HG02798 (cell line): ENCODE results near the gene IMMP2L.

ENCODE experiments used
- ATAC-seq: cut with Tn5 transposase; IDR thresholded peaks from one replicate; pipeline ENCODE4 v1.9.1; 2021; ENCODE audit warnings: mild to moderate bottlenecking; ENCODE audit not compliant: unreplicated experiment, poor library complexity

Gene IMMP2L

DNA sequence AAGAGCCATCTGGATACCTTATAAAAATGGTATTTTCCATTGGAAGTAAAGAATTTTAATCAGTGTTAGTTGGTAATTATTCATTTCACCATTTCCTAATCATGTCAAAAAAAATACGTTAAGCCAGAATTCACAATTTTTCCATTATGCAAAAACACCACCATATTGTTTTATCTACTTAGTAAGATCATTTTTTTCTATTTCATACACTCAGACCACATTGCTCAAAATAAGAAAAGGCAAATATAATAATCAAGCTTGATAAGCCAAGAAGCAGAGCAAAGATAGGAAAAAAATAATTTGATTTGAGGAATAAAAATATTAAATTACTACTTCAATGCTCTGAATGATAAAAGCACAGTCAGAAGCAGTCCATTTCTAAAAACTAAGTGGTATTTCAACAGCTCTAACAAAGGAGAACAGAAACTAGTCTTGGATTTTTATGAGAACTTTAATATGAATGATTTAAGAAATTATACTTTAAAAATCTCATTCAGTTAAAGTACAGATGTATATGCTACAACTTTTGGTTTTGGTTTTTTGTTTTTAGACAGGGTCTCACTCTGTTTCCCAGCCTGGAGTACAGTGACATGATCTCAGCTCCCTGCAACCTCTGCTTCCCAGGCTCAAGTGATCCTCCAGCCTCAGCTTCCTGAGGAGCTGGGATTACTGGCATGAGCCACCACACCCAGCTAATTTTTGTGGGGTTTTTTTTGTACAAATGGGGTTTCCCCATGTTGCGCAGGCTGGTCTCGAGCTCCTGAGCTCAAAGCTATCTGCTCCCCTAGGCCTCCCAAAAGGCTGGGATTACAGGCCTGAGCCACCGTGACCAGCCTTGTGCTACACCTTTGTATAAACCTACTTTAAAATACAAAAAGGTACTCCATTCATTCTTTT is 424.7 kb downstream of the IMMP2L start:
- ATAC-seq, result peak; percentile 77

DNA sequence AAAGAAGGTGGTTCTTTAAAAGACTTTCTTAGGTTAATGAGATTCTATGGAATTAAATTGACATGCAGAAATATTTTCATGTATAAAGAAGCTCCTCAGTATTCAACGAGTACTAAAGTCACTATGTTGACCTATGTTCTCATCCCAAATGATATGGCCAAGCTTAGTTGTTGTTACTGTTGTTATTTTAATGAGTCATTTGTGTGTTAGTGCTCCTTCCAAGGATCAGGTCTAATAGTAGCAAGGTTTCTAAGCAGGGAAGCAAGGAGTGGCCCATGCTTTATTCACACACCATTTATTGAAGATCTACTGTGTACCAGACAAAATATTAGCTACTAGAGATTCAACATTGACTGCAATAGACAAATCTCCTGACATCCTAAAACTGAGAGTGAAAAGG is 429.5 kb downstream of the IMMP2L start:
- no peak for ATAC-seq

DNA sequence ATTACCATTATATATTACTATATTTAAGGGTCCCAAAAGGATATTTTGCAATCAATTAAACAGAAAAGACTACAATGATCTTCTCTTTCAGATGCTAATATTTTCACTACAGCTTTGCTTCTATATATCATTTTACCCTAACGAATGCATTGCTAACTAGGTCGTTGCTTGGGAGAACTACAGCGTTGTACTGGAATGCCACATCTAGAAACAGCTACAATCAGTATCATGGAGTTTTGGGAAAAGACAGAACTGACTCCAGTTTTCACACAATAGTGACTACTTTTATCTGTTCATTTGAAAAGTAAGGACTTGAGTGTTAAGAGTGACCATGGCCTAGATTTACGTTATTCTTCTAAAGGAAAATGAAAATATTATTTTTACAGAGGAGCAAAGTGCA is 432.9 kb downstream of the IMMP2L start:
- no peak for ATAC-seq

DNA sequence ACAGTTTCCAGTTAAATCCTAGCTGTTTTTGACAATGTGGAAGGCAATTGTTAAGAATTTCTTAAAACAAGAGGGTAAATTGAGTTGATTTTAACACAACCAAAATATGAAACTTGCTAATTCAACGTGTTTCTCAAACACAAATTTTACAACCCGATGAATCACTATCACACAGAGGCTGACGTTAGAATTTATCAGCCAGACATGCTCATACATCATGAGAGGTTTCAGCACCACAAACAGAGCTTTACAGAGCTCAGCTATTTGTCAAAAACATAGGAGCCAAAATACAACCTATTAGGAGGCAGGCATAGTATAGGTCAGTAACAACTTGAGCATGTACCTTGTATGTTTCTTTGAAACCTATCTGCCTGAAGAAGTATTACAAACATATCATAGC is 435.3 kb downstream of the IMMP2L start:
- no peak for ATAC-seq

DNA sequence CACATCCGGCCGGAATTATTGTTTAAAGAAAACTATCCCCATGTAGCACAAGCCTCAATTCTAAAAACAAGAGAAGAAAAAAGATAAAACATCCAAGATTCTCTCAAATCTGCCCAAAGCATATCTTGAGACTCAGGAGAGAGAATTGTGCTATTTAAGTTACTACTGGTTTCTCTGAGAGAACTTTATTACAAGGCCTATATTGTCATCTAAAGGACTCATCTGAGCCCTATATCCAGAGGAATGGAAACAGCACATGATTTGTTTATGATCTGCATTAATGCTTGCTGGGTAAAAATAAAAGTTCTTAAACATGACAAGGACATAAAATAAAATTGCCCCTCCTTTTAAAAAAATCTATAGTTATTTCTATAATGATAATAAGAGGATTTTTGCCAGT is 446.3 kb downstream of the IMMP2L start:
- no peak for ATAC-seq

DNA sequence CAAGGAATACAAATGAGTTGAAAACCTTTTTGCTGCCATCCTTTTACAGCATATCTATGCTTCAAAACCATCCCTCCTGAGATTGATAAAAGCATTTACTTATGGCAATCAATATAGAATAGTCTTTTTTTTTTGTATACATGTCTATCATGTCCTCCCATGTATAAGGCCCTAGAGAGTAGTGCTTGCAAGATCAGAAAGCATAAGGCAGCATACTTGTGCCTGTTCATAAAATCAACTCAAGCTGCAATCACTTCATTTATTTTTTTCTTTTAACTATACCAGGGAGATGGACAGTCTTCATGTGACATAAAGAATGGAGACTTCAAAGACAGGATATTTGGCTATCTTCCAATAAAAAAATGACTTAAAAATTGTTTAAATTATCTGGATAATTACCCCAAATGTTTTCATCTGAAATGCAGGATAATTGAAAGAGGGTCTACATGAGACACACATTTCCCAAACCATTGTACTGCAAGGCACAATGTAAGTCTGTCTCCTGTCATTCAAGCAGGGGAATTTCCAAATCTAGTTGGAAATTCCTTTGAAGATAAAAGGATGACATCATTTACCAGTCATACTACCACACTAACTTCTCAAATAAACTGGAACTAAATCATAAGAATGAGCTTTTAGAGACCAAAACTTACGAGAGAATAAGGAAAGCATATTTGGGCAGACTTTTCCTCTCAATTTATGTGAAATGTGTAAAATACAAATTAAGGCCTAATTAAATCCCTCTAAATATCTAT is 448.9 kb downstream of the IMMP2L start:
- peak; percentile 69 for ATAC-seq

DNA sequence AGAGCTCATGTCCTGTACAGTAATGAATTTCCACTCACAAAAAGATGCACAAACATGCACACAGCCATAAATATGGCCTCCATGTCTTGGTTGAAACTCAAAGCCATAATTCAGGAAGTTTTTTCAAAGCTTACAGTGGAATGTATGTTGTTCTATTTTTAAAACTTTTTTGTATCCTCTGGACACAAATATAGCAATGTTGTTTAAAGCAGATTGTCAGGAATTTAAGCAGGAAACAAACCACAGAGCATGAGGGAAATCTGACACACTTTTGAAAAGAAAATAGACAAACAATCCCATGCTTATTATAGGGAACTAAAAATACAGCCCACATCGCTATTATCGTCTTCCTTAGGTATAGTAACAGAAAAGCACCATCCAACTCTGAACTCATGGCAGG is 449.9 kb downstream of the IMMP2L start:
- no peak for ATAC-seq

DNA sequence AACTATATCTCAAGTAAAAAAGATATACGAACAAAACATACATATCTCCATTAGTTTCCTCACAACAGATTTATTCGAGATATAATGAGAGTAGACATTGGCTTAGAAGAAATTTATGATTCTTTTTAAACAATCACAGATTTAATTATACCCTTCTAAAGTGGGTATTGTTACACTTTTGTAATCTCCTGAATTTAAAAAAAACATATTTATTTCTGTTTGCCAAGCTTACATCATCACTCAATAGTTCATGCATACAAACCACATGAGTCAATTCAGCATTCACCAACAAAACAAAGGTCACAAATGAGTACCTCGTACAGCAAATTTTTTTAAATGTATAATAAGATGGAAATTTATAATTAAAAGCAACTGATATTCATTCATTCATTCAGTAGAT is 453.8 kb downstream of the IMMP2L start:
- no peak for ATAC-seq

DNA sequence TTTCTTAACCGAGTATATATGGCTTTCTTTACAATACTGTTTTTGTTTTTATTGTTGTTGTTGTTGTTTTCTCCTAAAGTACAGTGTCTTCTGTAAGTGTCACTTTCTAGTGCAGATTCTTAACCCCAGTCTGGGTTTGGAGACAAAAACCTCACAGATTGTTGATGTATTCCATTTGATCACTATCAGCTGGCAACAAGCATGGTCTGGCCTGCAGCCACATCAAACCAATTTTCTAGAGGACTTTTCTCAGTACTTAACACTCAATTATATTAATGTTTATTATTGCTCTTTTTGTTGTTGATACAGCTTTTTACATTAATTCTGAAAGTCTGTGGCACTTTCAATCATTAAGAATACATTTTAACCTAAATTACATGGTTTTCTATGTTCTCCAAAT is 454.3 kb downstream of the IMMP2L start:
- ATAC-seq, result no peak

DNA sequence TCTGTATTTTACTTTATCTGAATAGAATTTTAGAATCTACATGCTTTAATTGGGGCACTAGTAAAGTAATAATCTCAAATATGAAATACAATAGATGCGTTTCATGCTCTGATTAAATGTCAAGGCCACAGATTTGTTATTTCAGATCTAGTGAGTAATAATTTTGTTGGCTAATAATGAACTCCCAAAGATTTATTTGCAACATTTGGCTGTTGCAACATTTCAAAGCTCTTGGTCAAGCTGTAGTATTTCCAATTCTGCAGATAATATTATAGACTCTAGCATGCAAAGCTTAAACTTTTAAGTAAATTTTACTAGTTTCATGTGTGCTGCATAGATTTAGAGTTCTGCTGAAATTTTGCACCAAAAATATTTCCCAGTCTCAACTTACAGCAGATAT is 454.7 kb downstream of the IMMP2L start:
- ATAC-seq, result no peak

DNA sequence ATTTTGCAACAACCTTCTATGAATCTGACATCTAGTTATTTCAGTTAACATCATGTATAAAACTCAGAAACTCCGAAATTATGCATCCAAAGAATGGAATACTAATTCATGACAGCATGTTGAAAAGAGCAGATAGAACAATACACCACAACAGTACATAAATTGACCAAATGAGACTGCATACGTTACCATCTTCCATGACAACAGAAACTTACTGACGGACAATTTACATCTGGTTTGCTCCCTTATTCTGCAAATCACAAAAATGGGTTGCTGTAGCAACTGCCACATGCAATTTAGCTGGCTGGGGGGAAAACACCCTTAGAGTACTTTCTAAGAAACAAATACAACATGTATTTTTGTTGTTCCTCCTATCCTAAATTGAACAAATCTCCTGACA is 457.0 kb downstream of the IMMP2L start:
- no peak for ATAC-seq

DNA sequence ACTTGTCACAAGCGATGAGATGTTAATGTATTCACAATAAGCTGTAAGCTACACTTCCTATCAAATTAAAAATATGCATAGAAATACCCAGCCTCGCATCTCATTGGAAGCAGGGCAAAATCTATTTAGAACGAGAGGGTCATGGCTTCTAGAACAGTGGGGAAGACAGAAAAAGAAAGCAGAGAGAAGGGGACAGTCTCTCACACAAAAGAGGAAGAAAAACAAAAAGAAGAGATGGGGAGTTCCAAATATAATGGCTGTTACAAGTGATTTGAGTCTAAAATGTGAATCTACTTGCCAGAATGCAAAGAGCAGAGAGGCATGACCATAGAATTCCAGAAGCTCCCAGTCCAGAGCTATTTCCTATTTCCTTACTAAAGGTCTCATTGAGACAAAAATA is 457.6 kb downstream of the IMMP2L start:
- peak; percentile 46 for ATAC-seq

DNA sequence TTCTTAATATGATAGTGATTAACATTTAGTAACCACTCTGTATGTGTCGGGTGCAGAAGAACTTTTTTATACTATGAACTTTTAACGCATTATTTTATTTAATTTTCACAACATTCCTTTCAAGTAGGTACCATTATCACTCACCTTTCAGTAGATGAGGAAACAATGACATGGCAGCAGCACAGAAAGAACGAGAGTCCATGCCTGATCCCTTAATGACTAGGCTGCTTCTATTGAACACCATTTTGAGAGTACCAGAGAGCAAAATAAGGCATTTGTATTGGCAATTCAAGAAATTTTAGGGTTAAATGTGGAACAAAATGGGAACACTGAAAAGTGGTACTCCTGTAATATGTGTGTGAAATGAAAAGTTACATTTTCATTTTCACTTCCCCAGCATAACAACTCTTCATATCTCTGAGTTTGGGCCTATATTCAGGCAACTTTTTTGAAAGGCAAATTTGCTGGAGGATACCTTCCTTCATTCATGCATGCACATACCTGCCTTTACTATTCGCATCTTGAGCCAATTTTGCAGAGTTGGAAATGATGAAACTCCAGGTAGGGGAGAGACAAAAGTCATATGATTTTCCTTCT is 458.5 kb downstream of the IMMP2L start:
- peak; percentile 80 for ATAC-seq

DNA sequence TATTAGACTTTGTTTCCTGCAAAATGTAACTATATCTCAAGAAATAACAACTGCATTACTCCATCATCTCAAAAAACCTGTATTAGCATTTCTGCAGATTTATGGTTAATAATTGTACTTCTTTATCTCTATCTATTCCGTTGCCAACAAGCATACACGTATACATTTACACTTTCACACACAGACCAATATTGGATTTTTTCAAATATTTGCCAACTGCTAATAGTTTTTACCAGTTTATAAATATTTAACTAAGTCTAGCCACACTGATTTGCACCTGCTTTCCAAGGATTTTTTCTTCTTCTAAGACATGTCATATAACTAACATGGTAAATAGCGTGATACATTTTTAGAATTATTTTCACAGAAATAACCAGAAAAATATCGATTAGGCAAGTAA is 459.2 kb downstream of the IMMP2L start:
- no peak for ATAC-seq

DNA sequence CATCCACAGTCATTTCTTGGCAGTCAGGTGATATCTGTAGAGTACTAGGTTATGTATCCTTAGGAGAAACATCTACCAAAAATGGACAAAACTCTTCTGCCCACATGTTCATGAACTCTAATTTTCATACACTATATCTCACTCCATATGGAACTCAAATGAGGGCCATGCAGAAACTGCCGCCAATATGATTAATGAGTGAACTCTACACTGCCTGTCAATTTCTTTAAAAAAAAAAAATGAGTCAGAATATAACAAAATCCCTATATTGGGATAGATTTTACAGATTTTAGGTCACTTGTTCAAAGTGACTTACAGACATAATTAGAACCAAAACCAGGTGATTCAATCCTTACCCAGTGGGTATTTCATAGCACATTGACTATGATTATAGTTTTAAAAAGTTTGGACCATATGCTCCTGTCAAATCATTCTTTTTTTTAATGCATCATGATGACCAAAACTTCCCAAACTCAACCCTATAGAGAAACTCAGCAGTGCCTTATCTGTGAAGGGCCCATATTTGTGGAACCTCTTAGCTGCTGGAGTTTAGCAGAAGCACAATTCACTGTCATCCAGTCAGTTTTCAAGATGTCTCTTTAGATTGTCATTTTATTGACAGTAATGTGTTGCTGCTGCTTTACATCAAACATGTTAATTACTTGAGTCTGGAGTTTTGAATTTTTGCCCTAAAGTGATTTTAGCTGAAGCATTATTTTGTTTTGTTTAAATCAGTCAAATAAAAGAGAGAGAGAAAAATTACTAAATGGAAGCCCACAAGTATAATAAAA is 460.2 kb downstream of the IMMP2L start:
- no peak for ATAC-seq

DNA sequence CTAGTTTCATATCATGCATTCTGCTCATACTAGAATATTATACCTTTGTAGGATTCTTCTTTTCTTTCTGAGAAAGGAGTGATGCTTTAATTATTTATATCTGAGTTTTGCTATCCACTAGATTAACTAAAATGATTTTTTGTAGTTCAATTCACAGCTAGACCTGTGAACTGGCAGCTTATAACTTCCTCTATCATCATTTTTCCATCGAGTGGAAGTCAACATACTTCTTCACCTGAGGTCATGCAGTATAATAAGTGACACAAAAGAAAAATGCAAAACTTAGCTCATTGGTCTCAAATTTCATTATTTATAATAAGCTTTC is 463.4 kb downstream of the IMMP2L start:
- peak; percentile 3 for ATAC-seq

DNA sequence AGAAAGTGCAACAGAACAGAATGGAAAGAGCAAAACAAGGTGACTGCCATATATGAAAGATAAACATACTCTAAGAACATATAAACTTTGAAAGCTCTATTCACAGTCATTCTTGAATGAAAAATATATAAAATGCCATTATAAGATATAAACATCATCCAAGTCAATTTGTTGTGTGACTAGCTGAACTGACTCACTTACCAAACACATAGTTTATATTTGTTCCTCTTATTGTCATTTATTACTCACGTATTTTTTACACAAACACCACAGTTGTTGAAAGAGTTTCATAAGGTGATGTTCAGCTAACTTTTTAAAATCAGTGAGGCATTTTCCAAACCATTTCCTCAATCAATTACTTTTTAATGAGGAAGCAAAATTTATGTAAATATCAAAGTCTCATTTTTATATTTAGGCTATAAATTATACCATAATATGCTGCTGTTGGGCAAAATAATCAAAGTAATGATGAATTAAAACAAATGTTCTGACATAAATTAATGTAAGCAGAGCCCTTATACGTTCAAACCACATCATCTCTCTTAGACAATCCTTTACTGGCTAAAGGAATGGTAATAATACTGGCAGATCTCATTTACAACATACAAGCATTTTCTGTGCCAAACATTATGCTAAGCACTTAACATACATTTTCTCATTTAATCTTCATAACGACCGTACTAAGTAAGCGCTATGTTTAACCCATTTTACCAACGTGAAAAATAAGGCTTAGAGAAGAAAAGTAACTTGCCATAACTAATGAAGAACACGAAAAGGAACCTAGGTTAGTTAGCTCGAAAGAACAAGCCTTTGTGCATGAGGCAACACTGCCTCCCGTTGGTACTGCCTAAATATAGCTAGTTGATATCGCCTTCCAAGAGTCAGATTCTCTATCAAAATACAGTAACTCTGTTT is 464.0 kb downstream of the IMMP2L start:
- ATAC-seq, result peak; percentile 86

DNA sequence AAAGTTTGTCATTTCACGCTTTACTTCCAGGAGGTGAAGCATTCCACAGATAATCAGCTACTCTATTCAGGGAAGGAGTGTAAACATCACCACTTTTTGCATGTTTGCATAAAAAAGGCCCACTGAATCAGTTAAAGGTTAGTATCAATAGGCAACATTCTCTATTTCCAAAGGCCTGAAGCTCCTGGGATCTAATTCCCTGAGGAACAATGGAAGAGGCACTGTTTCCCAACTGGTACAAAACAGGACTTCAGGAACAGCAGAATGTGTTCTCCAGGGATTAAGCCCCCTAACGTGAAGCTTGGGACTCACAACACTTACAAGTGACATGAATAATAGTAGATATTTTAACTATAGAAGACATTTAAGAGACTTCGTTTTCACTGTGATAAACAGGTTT is 465.3 kb downstream of the IMMP2L start:
- ATAC-seq, result no peak

DNA sequence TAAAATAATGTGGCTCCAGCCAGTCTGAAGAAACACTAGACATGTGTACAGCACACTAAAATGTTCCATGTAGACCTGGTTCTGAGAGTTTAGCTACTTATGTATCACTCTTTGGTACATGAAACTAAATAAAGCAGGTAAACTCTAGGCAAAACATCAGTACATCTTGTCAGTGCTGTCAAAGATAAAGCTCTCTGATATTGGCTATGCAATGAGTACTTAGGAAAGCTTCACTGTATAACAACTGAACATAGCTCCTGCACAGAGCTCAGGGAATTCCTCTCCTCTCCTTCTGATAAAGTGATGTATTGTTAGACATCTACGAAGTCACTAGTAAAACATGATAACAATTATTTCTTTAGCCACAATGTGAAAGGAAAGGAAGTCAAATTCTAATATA is 467.9 kb downstream of the IMMP2L start:
- no peak for ATAC-seq

DNA sequence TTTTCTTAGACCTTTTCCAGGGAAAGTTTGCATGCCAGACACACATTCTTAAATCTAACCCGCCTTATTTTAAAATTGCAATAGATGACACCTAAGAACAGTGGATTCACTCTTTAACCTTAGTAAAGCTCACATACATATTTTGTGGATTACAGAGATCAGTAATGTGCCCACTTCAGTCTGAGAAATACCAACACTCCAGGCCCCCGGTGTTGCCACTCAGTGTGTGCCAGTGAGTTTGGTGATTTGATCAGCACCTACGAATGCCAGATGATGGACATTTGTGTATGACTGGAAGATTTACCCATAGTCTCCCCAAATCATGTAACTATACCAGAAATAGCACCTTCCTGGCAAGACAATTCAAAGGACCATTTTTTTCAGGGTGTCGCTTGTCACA is 468.8 kb downstream of the IMMP2L start:
- no peak for ATAC-seq
